Upper lobe of left lung (tissue), 6 donors: ENCODE data around the gene FIZ1. TPM values are rescaled to one million over a fixed set of nuclear protein-coding genes. Genes with fewer than 3 reads are reported as not detected.

ENCODE experiments used
- ATAC-seq, 2 donors: fragments of 200-7000 bp; cut with Tn5 transposase; one replicate each; pipeline ENCODE4 v1.9.1; 2022; ENCODE audit warnings: mild to moderate bottlenecking in 2 of 2, moderate library complexity in 2 of 2; ENCODE audit not compliant: low FRiP score in 2 of 2
- DNase-seq, 2 donors: peaks; one replicate each; pipeline ENCODE4 v3.0.0-alpha.2; 2019 to 2020
- H3K27ac ChIP-seq, 4 donors: fragments of 200-600 bp; sonication (generic); one replicate each; pipeline ENCODE4 v1.5.1; 2016 to 2019
- H3K27me3 ChIP-seq, 4 donors: fragments of 200-600 bp; sonication (generic); one replicate each; pipeline ENCODE4 v1.5.1; 2017 to 2019
- H3K36me3 ChIP-seq, 4 donors: fragments of 200-600 bp; sonication (generic); one replicate each; pipeline ENCODE4 v1.5.1; 2016 to 2019
- H3K4me1 ChIP-seq, 4 donors: fragments of 200-600 bp; sonication (generic); one replicate each; pipeline ENCODE4 v1.5.1; 2018 to 2019
- H3K4me3 ChIP-seq, 4 donors: fragments of 200-600 bp; sonication (generic); one replicate each; pipeline ENCODE4 v1.5.1; 2017 to 2019; ENCODE audit warnings: mild to moderate bottlenecking in 2 of 4, moderate library complexity in 1 of 4
- H3K9me3 ChIP-seq, 4 donors: fragments of 200-600 bp; sonication (generic); one replicate each; pipeline ENCODE4 v1.5.1; 2018 to 2019
- EP300 ChIP-seq, 4 donors: sonication (generic); formaldehyde crosslinking; IDR thresholded peaks; one replicate each; pipeline ENCODE4 v1.5.1; 2017; ENCODE audit warnings: antibody characterized with exemption in 4 of 4, control low read depth in 2 of 4
- POLR2A ChIP-seq, 4 donors: fragments of 450-650 bp; IDR thresholded peaks; one replicate each; pipeline ENCODE4 v1.5.1; 2016 to 2017; ENCODE audit warnings: antibody characterized with exemption in 4 of 4, mild to moderate bottlenecking in 2 of 4
- POLR2AphosphoS5 ChIP-seq, 2 donors: sonication (generic); formaldehyde crosslinking; IDR thresholded peaks; one replicate each; pipeline ENCODE4 v1.5.1; 2017; ENCODE audit warnings: antibody characterized with exemption in 2 of 2
- WGBS, 2 donors: methylation state at CpG; one replicate each; pipeline ENCODE4 v1.1.5; 2017 to 2018; 5-methylcytosine and 5-hydroxymethylcytosine counted together
- total RNA-seq, 6 donors: library from RNA; depleted of rRNA in 4 of 6; stranded (reverse); fragments of >200 nt in 4 of 6; gene quantifications; one replicate each; pipeline versions ENCODE4 v1.1.0 to v1.2.1, GENCODE V29; 2016 to 2021
- TF ChIP-seq, protein P1 (sequence below), 6 experiments: fragments of 450-650 bp in 4 of 6; fragments of 200-600 bp in 2 of 6; sonication (generic) in 2 of 6; IDR thresholded peaks; one replicate each; pipeline ENCODE4 v1.5.1; 2016 to 2019; ENCODE audit warnings: antibody characterized with exemption in 6 of 6
- donor health status: DM: no; HTN: no; CAD: no; lungs with moderate emphysema.
- donor health status: DM: no; HTN: yes; CAD: no; lungs with severe emphysema.

The FIZ1 gene
- total RNA-seq, 6 donors from 2014 or later: 11.1 to 21.6 (median 16.3) TPM

DNA sequence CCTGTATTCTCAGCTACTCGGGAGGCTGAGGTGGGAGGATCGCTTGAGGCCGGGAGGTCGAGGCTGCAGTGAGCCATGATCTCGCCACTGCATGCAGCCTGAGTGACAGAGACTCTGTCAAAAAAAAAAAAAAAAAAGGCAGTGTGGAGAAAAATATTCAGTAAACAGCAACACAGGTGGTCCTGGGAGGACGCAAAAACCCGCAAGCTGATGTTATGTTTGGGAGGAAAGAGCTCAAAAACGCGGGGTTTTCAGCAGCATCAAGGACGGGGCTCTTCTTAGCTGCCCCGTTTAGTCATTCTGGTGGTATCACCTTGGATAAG lies 25.6 kb upstream of the FIZ1 start:
- no peak for TF ChIP-seq POLR2A (IDR thresholded peaks at IDR 0.05)
- TF ChIP-seq POLR2AphosphoS5 (IDR thresholded peaks at IDR 0.05): no peak
- TF ChIP-seq, protein P1, sequence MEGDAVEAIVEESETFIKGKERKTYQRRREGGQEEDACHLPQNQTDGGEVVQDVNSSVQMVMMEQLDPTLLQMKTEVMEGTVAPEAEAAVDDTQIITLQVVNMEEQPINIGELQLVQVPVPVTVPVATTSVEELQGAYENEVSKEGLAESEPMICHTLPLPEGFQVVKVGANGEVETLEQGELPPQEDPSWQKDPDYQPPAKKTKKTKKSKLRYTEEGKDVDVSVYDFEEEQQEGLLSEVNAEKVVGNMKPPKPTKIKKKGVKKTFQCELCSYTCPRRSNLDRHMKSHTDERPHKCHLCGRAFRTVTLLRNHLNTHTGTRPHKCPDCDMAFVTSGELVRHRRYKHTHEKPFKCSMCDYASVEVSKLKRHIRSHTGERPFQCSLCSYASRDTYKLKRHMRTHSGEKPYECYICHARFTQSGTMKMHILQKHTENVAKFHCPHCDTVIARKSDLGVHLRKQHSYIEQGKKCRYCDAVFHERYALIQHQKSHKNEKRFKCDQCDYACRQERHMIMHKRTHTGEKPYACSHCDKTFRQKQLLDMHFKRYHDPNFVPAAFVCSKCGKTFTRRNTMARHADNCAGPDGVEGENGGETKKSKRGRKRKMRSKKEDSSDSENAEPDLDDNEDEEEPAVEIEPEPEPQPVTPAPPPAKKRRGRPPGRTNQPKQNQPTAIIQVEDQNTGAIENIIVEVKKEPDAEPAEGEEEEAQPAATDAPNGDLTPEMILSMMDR (IDR thresholded peaks at IDR 0.05): no peak
- no peak for TF ChIP-seq EP300 (IDR thresholded peaks at IDR 0.05)
- peaks cover 0 to 19% (median 7%) of the 10 kb centered on the region in 4 donors for H3K36me3 ChIP-seq
- peaks cover 13 to 31% (median 19%) of the 10 kb centered on the region in 4 donors for H3K4me1 ChIP-seq
- ATAC-seq (no peak), DNase-seq (no peak)
- H3K9me3 ChIP-seq: no peaks in the 10 kb centered on the region
- H3K4me3 ChIP-seq: peak overlapping the region in 3 of 4 donors; percentile 47 to 58 (median 54)
- H3K27ac ChIP-seq: peak overlapping the region in 3 of 4 donors; percentile 96 to 98 (median 97)
- 44 to 48% methylated on average over 11 of the region's 11 CpGs for WGBS, 2 donors
- H3K27me3 ChIP-seq: no peaks in the 10 kb centered on the region

DNA sequence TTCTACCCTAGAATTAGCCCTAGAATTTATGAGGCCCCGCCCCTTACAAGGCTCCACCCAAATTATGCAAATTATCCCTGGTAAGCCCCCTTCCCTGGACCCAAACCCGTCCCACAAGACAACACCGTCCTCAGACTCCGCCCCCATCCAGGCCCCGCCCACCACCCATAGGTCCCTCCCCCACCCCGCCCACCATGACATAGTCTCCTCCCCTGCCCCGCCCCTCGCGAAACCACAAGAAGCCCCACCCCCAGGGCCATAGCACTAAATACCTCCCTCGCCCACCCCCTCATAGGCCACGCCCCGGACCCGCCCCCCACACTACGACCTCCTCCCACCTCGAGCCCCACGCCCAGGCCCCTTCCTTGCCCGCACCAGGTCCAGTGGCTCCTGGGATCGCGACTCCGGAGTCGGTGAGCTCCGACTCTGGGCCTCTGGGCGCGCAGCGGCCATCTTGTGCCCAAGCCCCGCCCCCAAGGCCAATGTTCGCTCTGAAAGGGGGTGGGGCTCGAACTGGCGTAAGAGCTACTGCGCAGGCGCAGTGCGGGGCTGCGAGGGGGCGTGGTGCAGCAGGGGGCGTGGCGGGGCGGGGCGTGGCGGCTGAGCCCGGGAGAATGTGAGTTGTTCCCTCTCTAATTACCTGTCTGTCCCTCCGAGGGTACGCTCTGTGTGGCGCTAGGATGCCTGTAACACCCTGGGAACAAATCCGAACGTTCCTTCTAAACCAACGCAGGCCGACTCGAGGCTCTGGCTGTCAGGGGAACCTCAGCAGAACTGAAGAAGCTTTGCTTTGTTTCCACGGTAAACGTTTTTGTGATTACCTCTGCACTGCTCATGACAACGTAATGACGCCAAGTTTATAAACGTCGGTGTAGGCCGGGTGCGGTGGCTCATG lies 25.0 kb upstream of the FIZ1 start, which contains the start of gene ZNF784:
TSS of gene ZNF784 (minus strand) at position 458 of the 895 bp plus-strand sequence. CDS start at position 453, 5 bp downstream.
- no peak for TF ChIP-seq EP300 (IDR thresholded peaks at IDR 0.05)
- TF ChIP-seq, protein P1 (IDR thresholded peaks at IDR 0.05): no peak
- peak in 2 of 4 donors; percentile 8 to 73 for TF ChIP-seq POLR2A (IDR thresholded peaks at IDR 0.05)
- TF ChIP-seq POLR2AphosphoS5 (IDR thresholded peaks at IDR 0.05): peak; percentile 57 to 77
- peak within 1 kb of the TSS; percentile 32 to 58 (median 50) for H3K4me3 ChIP-seq
- DNase-seq: peak; percentile 94 to 97
- H3K27ac ChIP-seq: peak within 1 kb of the TSS; percentile 94 to 98 (median 96)
- peak; percentile 98 for ATAC-seq
- peaks cover 18 to 31% (median 22%) of the 10 kb centered on the region in 4 donors for H3K4me1 ChIP-seq
- H3K9me3 ChIP-seq: no peaks in the 10 kb centered on the region
- H3K36me3 ChIP-seq: peaks cover 0 to 19% (median 7%) of the 10 kb centered on the region in 4 donors
- WGBS, 2 donors: 0 to 1% methylated on average over 20 to 22 of the region's 56 CpGs
- H3K27me3 ChIP-seq: no peaks in the 10 kb centered on the region

DNA sequence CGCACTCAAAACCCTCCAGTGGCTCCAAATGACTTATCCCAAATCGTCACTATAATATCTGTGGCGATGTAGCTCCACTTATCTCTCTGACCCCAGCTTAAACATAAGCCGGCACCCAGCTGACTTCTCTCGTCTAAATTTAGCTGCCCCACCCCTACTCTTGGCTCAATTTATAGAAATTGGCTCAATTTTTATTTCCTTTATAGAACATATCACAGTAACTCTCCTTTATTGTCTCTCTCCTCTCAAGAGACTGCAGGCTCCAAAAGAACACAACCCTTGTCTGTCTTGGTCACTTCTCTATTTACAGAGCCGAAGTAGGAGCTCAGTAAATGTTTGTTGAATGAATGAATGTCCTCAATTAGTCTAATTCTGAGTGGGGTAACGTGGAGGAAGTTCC lies 24.2 kb upstream of the FIZ1 start:
- peaks cover 23 to 36% (median 29%) of the 10 kb centered on the region in 4 donors for H3K4me1 ChIP-seq
- WGBS, 2 donors: 64 to 67% methylated on average over 7 of the region's 7 CpGs
- H3K27ac ChIP-seq: peak overlapping the region; percentile 94 to 98 (median 96)
- no peak for DNase-seq
- H3K4me3 ChIP-seq: peak overlapping the region in 3 of 4 donors; percentile 47 to 58 (median 54)
- no peaks in the 10 kb centered on the region for H3K27me3 ChIP-seq
- H3K36me3 ChIP-seq: peaks cover 0 to 19% (median 7%) of the 10 kb centered on the region in 4 donors
- no peaks in the 10 kb centered on the region for H3K9me3 ChIP-seq
- TF ChIP-seq POLR2AphosphoS5 (IDR thresholded peaks at IDR 0.05) (no peak), EP300 (IDR thresholded peaks at IDR 0.05) (no peak), POLR2A (IDR thresholded peaks at IDR 0.05) (no peak)
- TF ChIP-seq, protein P1 (IDR thresholded peaks at IDR 0.05): no peak
- ATAC-seq: no peak

DNA sequence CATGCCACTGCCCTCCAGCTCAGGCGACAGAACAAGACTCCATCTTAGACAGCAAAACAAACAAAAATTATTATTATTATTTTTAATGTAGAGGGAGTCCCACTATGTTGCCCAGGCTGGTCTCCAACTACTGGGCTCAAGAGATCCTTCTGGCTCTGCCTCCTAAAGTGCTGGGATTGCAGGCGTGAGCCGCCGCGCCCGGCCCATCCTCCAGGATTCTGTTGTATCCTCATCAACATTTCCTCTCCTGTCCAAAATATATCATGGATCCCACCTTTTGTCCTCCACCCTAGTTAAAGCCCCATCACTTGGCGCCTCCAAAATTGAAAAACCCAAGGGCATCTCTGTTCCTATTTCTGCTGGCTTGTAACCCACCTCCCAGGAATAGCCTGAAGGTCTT lies 23.8 kb upstream of the FIZ1 start:
- TF ChIP-seq POLR2A (IDR thresholded peaks at IDR 0.05): no peak
- TF ChIP-seq POLR2AphosphoS5 (IDR thresholded peaks at IDR 0.05): no peak
- TF ChIP-seq, protein P1 (IDR thresholded peaks at IDR 0.05): no peak
- no peak for TF ChIP-seq EP300 (IDR thresholded peaks at IDR 0.05)
- ATAC-seq (no peak), DNase-seq (peak in 1 of 2 donors; percentile 84)
- WGBS, 2 donors: 96 to 97% methylated on average over 7 of the region's 7 CpGs
- H3K27ac ChIP-seq: peak overlapping the region in 1 of 4 donors; percentile 97
- H3K27me3 ChIP-seq: no peaks in the 10 kb centered on the region
- no peaks in the 10 kb centered on the region for H3K9me3 ChIP-seq
- H3K4me1 ChIP-seq: peaks cover 24 to 39% (median 31%) of the 10 kb centered on the region in 4 donors
- peaks cover 0 to 19% (median 7%) of the 10 kb centered on the region in 4 donors for H3K36me3 ChIP-seq
- no peak overlapping the region for H3K4me3 ChIP-seq
